A673 (cell line): ENCODE data around the gene REV3L. TPM values are rescaled to one million over a fixed set of nuclear protein-coding genes. Genes with fewer than 3 reads are reported as not detected.

ENCODE experiments used
- BruUV-seq: library from RNA; stranded (reverse); fragments of 400-500 nt; replicated peaks from 2 replicates; lab custom pipeline; 2021; lab: Mats Ljungman, UMichigan
- CTCF ChIA-PET: fragments of 300-600 bp; sonication (Branson Sonifier 250); formaldehyde crosslinking; loops from one replicate; lab custom pipeline; 2022; ENCODE audit warnings: antibody characterized with exemption; lab: Charles Lee
- POLR2A ChIA-PET: fragments of 300-600 bp; sonication (Branson Sonifier 250); formaldehyde crosslinking; loops from one replicate; lab custom pipeline; 2022; ENCODE audit warnings: antibody characterized with exemption; ENCODE audit not compliant: low non-redundant PET; lab: Charles Lee
- DNase-seq: peaks from one replicate; pipeline ENCODE4 v3.0.0-alpha.2; 2015; ENCODE audit warnings: low spot score
- H3K27ac ChIP-seq: fragments of 200-600 bp; sonication (generic); 2 replicates; pipeline ENCODE4 v1.5.1; 2016; ENCODE audit warnings: mixed run types, low read depth, mild to moderate bottlenecking, mixed read lengths, antibody characterized with exemption, low read length; ENCODE audit not compliant: poor library complexity, severe bottlenecking
- H3K27me3 ChIP-seq: fragments of 200-600 bp; sonication (generic); replicated peaks from 2 replicates; pipeline ENCODE4 v1.6.1; 2017; ENCODE audit warnings: mixed run types, low read depth, mild to moderate bottlenecking, mixed read lengths, antibody characterized with exemption, low read length; ENCODE audit not compliant: insufficient read depth, poor library complexity
- H3K36me3 ChIP-seq: fragments of 200-600 bp; sonication (generic); 2 replicates; pipeline ENCODE4 v1.6.1; 2016; ENCODE audit warnings: mixed run types, mild to moderate bottlenecking, mixed read lengths, antibody characterized with exemption, low read length; ENCODE audit not compliant: insufficient read depth, poor library complexity, severe bottlenecking
- H3K4me1 ChIP-seq: fragments of 200-600 bp; sonication (generic); 2 replicates; pipeline ENCODE4 v1.6.1; 2017; ENCODE audit warnings: mixed run types, mild to moderate bottlenecking, mixed read lengths, antibody characterized with exemption, low read length; ENCODE audit not compliant: insufficient read depth, poor library complexity, severe bottlenecking
- H3K4me3 ChIP-seq: fragments of 200-600 bp; sonication (generic); 2 replicates; pipeline ENCODE4 v1.5.1; 2016; ENCODE audit warnings: low read depth, mixed run types, mild to moderate bottlenecking, mixed read lengths, low read length; ENCODE audit not compliant: poor library complexity, severe bottlenecking
- H3K9me3 ChIP-seq: fragments of 200-600 bp; sonication (generic); 2 replicates; pipeline ENCODE4 v1.6.1; 2016; ENCODE audit warnings: mixed run types, low read depth, mild to moderate bottlenecking, mixed read lengths, antibody characterized with exemption, low read length; ENCODE audit not compliant: poor library complexity, severe bottlenecking
- CTCF ChIP-seq: fragments of 300-800, 200-600 bp; sonication (generic); conservative IDR thresholded peaks from 2 replicates; pipeline ENCODE4 v1.5.1; 2017; ENCODE audit warnings: low read depth, mild to moderate bottlenecking, antibody characterized with exemption, low read length, moderate library complexity, mixed read lengths
- EZH2 ChIP-seq: fragments of 200-600 bp; sonication (generic); IDR thresholded peaks from 2 replicates; pipeline ENCODE4 v1.6.1; 2017; ENCODE audit warnings: borderline replicate concordance, low read depth, mild to moderate bottlenecking, mixed read lengths, antibody characterized with exemption, low read length; ENCODE audit not compliant: poor library complexity, severe bottlenecking
- intact Hi-C: fragments of 100-400 bp; cut with micrococcal nuclease; formaldehyde crosslinking; loops from one replicate; pipeline ENCODE4 v1.10.0; 2022; ENCODE audit not compliant: unreplicated experiment
- total RNA-seq: library from RNA; stranded (reverse); gene quantifications from 2 replicates; pipeline ENCODE4 v1.2.3, GENCODE V29; 2021

Gene REV3L
- total RNA-seq, 1 experiment from 2014 or later, result 24.0 TPM

GRCh38 chr6:111462770-111463391 lies 20.1 kb downstream of the REV3L start:
- POLR2A ChIA-PET, result no interaction called here
- no peak overlapping the region for H3K27ac ChIP-seq
- intact Hi-C loops, result no loop called here
- no TSS peak for BruUV-seq
- H3K4me1 ChIP-seq, result peaks cover 5% of the 10 kb centered on the region
- no peaks in the 10 kb centered on the region for H3K27me3 ChIP-seq
- H3K4me3 ChIP-seq, result no peak overlapping the region
- CTCF ChIA-PET, result no interaction called here
- peaks cover 21% of the 10 kb centered on the region for H3K36me3 ChIP-seq
- H3K9me3 ChIP-seq, result peaks cover 21% of the 10 kb centered on the region
- no peak for DNase-seq
- no peak for TF ChIP-seq EZH2
- TF ChIP-seq CTCF, result no peak

GRCh38 chr6:111461860-111462259 lies 21.2 kb downstream of the REV3L start:
- ChIA-PET POLR2A (no interaction called here), CTCF (no interaction called here)
- DNase-seq, result no peak
- BruUV-seq, result no TSS peak
- intact Hi-C loops, result no loop called here
- H3K27me3 ChIP-seq, result no peaks in the 10 kb centered on the region
- H3K36me3 ChIP-seq, result peaks cover 26% of the 10 kb centered on the region
- no peak overlapping the region for H3K4me3 ChIP-seq
- peaks cover 21% of the 10 kb centered on the region for H3K9me3 ChIP-seq
- H3K4me1 ChIP-seq, result peaks cover 5% of the 10 kb centered on the region
- no peak for TF ChIP-seq CTCF
- TF ChIP-seq EZH2, result no peak
- H3K27ac ChIP-seq, result no peak overlapping the region

GRCh38 chr6:111458670-111459232 lies 24.3 kb downstream of the REV3L start:
- Histone ChIP-seq H3K27me3 (no peaks in the 10 kb centered on the region), H3K4me1 (peaks cover 5% of the 10 kb centered on the region), H3K36me3 (peaks cover 26% of the 10 kb centered on the region), H3K9me3 (peaks cover 21% of the 10 kb centered on the region), H3K27ac (no peak overlapping the region), H3K4me3 (no peak overlapping the region)
- no peak for DNase-seq
- ChIA-PET POLR2A (no interaction called here), CTCF (no interaction called here)
- TF ChIP-seq CTCF (no peak), EZH2 (no peak)
- no TSS peak for BruUV-seq
- intact Hi-C loops, result no loop called here
